Liver (tissue), 9 donors: ENCODE data around the gene EIF4G3. TPM values are rescaled to one million over a fixed set of nuclear protein-coding genes. Genes with fewer than 3 reads are reported as not detected.

ENCODE experiments used
- DNase-seq: peaks from one replicate; pipeline ENCODE4 v3.0.0-alpha.2; 2017; ENCODE audit warnings: low spot score
- H3K27ac ChIP-seq, 2 donors: one replicate each; pipeline ENCODE4 v1.7.0; 2013; ENCODE audit warnings: inconsistent platforms in 2 of 2, low read length in 2 of 2, control low read depth in 1 of 2, low read depth in 1 of 2, mild to moderate bottlenecking in 1 of 2
- H3K27me3 ChIP-seq, 4 donors: one replicate each; pipeline versions ENCODE4 v1.6.1 to v1.7.0; 2013; ENCODE audit warnings: low read length in 3 of 4, inconsistent platforms in 1 of 4, mild to moderate bottlenecking in 1 of 4, moderate library complexity in 1 of 4; ENCODE audit not compliant: control insufficient read depth in 4 of 4, insufficient read depth in 4 of 4
- H3K36me3 ChIP-seq, 4 donors: one replicate each; pipeline versions ENCODE4 v1.6.1 to v1.7.0; 2013; ENCODE audit warnings: low read length in 3 of 4, mild to moderate bottlenecking in 3 of 4, low read depth in 1 of 4, moderate library complexity in 1 of 4; ENCODE audit not compliant: control insufficient read depth in 4 of 4, insufficient read depth in 3 of 4
- H3K4me1 ChIP-seq, 4 donors: one replicate each; pipeline versions ENCODE4 v1.6.1 to v1.7.0; 2013; ENCODE audit warnings: low read length in 3 of 4, mild to moderate bottlenecking in 3 of 4, moderate library complexity in 1 of 4; ENCODE audit not compliant: control insufficient read depth in 4 of 4, insufficient read depth in 4 of 4
- H3K4me3 ChIP-seq, 3 donors: one replicate each; pipeline versions ENCODE4 v1.6.1 to v1.7.0; 2013; ENCODE audit warnings: low read length in 3 of 3, control low read depth in 1 of 3, low read depth in 1 of 3, mild to moderate bottlenecking in 1 of 3
- H3K9ac ChIP-seq, 2 donors: one replicate each; pipeline ENCODE4 v1.7.0; 2013; ENCODE audit warnings: low read length in 2 of 2, mild to moderate bottlenecking in 2 of 2, moderate library complexity in 2 of 2, control low read depth in 1 of 2, low read depth in 1 of 2
- H3K9me3 ChIP-seq, 4 donors: one replicate each; pipeline versions ENCODE4 v1.6.1 to v1.7.0; 2013; ENCODE audit warnings: low read length in 3 of 4; ENCODE audit not compliant: control insufficient read depth in 4 of 4
- EGR1 ChIP-seq, 2 donors: IDR thresholded peaks; 2 replicates each; pipeline ENCODE4 v1.6.1; 2016 to 2018; ENCODE audit warnings: antibody characterized with exemption in 2 of 2, low read depth in 2 of 2
- FOXA1 ChIP-seq: IDR thresholded peaks from 2 replicates; pipeline ENCODE4 v1.6.1; 2016; ENCODE audit warnings: antibody characterized with exemption
- FOXA2 ChIP-seq: IDR thresholded peaks from 2 replicates; pipeline ENCODE4 v1.6.1; 2016; ENCODE audit warnings: antibody characterized with exemption
- GABPA ChIP-seq, 2 donors: IDR thresholded peaks in 1 of 2; conservative IDR thresholded peaks in 1 of 2; 2 replicates each; pipeline ENCODE4 v1.6.1; 2016; ENCODE audit warnings: antibody characterized with exemption in 2 of 2, mild to moderate bottlenecking in 1 of 2, moderate library complexity in 1 of 2
- HNF4A ChIP-seq, 2 donors: conservative IDR thresholded peaks; 2 replicates each; pipeline ENCODE4 v1.6.1; 2016; ENCODE audit warnings: antibody characterized with exemption in 2 of 2, mild to moderate bottlenecking in 2 of 2
- HNF4G ChIP-seq: IDR thresholded peaks from 2 replicates; pipeline ENCODE4 v1.6.1; 2016; ENCODE audit warnings: antibody characterized with exemption
- JUND ChIP-seq, 2 donors: IDR thresholded peaks; 2 replicates each; pipeline ENCODE4 v1.6.1; 2016; ENCODE audit warnings: antibody characterized with exemption in 2 of 2
- NR2F2 ChIP-seq: IDR thresholded peaks from 2 replicates; pipeline ENCODE4 v1.6.1; 2016; ENCODE audit warnings: antibody characterized with exemption
- RAD21 ChIP-seq, 2 donors: IDR thresholded peaks; 2 replicates each; pipeline ENCODE4 v1.6.1; 2016; ENCODE audit warnings: antibody characterized with exemption in 2 of 2, mild to moderate bottlenecking in 2 of 2
- RXRA ChIP-seq, 2 donors: IDR thresholded peaks; 2 replicates each; pipeline ENCODE4 v1.6.1; 2017 to 2018; ENCODE audit warnings: antibody characterized with exemption in 2 of 2, mild to moderate bottlenecking in 1 of 2
- SP1 ChIP-seq: IDR thresholded peaks from 2 replicates; pipeline ENCODE4 v1.6.1; 2018; ENCODE audit warnings: antibody characterized with exemption, mild to moderate bottlenecking
- TAF1 ChIP-seq: conservative IDR thresholded peaks from 2 replicates; pipeline ENCODE4 v1.6.1; 2016; ENCODE audit warnings: antibody characterized with exemption, mild to moderate bottlenecking
- YY1 ChIP-seq: IDR thresholded peaks from 2 replicates; pipeline ENCODE4 v1.6.1; 2016; ENCODE audit warnings: antibody characterized with exemption, mild to moderate bottlenecking
- WGBS: extraction: QIAGEN DNeasy Blood & Tissue Kit; methylation state at CpG from one replicate; pipeline ENCODE4 v1.1.7; 2013; 5-methylcytosine and 5-hydroxymethylcytosine counted together
- polyA plus RNA-seq, 2 donors: library from polyadenylated mRNA; stranded (reverse) in 1 of 2; unstranded in 1 of 2; fragments of 200-250 nt in 1 of 2; fragments of >200 nt in 1 of 2; fragmentation: Nextera tagmentation in 1 of 2; extraction: Ambion mirVana in 1 of 2; gene quantifications; one replicate each; pipeline versions ENCODE4 v1.2.1 to v1.2.3, GENCODE V29; 2013 to 2015
- total RNA-seq, 2 donors: library from RNA; depleted of rRNA; stranded (reverse); fragments of >200 nt; gene quantifications; one replicate each; pipeline ENCODE4 v1.2.3, GENCODE V29; 2014
- TF ChIP-seq, protein P1 (sequence below): IDR thresholded peaks from 2 replicates; pipeline ENCODE4 v1.6.1; 2016; ENCODE audit warnings: antibody characterized with exemption
- TF ChIP-seq, protein P2 (sequence below): IDR thresholded peaks from 2 replicates; pipeline ENCODE4 v1.6.1; 2016; ENCODE audit warnings: antibody characterized with exemption
- TF ChIP-seq, protein P3 (sequence below): fragments of 150-350 bp; IDR thresholded peaks from 2 replicates; pipeline ENCODE4 v1.5.1; 2017; ENCODE audit warnings: improper control_type of control experiment, low read depth, low read length; ENCODE audit not compliant: missing input control
- TF ChIP-seq, protein P4 (sequence below): IDR thresholded peaks from 2 replicates; pipeline ENCODE4 v1.6.1; 2016; ENCODE audit warnings: antibody characterized with exemption, mild to moderate bottlenecking
- TF ChIP-seq, protein P5 (sequence below): IDR thresholded peaks from 2 replicates; pipeline ENCODE4 v1.6.1; 2016; ENCODE audit warnings: antibody characterized with exemption
- donor health status: healthy.
- donor health status: healthy.
- donor health status: healthy.
- donor health status: healthy.
- donor health status: healthy.

EIF4G3 gene
- total and polyA plus RNA-seq, 4 donors: 7.6 to 22.8 (median 11.7) TPM

DNA sequence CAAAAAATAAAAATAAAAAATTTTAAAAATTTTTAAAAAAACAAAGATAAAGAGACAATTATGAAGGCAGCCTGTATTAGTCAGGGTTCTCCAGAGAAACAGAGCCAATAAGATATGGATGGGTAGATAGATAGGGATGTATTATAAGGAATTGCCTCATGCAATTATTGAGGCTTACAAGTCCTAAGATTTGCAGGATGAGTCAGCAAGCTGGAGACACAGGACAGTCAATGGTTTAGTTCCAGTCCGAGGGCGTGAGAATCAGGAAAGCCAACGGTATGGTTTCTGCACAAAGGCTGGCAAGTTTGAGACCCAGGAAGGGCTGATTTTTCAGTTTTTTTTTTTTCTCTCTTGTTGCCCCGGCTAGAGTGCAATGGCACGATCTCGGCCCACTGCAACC lies 24.1 kb upstream of the EIF4G3 start:
- TF ChIP-seq HNF4A (conservative IDR thresholded peaks at IDR 0.05) (no peak), RAD21 (IDR thresholded peaks at IDR 0.05) (no peak), RXRA (IDR thresholded peaks at IDR 0.05) (no peak), FOXA2 (no peak), FOXA1 (no peak), HNF4G (no peak), GABPA (IDR thresholded peaks at IDR 0.05 in 1 of 2, conservative IDR thresholded peaks at IDR 0.05 in 1 of 2) (no peak), NR2F2 (no peak), TAF1 (no peak)
- TF ChIP-seq, protein P1, sequence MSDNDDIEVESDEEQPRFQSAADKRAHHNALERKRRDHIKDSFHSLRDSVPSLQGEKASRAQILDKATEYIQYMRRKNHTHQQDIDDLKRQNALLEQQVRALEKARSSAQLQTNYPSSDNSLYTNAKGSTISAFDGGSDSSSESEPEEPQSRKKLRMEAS: no peak
- TF ChIP-seq, protein P2, sequence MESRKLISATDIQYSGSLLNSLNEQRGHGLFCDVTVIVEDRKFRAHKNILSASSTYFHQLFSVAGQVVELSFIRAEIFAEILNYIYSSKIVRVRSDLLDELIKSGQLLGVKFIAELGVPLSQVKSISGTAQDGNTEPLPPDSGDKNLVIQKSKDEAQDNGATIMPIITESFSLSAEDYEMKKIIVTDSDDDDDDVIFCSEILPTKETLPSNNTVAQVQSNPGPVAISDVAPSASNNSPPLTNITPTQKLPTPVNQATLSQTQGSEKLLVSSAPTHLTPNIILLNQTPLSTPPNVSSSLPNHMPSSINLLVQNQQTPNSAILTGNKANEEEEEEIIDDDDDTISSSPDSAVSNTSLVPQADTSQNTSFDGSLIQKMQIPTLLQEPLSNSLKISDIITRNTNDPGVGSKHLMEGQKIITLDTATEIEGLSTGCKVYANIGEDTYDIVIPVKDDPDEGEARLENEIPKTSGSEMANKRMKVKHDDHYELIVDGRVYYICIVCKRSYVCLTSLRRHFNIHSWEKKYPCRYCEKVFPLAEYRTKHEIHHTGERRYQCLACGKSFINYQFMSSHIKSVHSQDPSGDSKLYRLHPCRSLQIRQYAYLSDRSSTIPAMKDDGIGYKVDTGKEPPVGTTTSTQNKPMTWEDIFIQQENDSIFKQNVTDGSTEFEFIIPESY: no peak
- TF ChIP-seq, protein P3, sequence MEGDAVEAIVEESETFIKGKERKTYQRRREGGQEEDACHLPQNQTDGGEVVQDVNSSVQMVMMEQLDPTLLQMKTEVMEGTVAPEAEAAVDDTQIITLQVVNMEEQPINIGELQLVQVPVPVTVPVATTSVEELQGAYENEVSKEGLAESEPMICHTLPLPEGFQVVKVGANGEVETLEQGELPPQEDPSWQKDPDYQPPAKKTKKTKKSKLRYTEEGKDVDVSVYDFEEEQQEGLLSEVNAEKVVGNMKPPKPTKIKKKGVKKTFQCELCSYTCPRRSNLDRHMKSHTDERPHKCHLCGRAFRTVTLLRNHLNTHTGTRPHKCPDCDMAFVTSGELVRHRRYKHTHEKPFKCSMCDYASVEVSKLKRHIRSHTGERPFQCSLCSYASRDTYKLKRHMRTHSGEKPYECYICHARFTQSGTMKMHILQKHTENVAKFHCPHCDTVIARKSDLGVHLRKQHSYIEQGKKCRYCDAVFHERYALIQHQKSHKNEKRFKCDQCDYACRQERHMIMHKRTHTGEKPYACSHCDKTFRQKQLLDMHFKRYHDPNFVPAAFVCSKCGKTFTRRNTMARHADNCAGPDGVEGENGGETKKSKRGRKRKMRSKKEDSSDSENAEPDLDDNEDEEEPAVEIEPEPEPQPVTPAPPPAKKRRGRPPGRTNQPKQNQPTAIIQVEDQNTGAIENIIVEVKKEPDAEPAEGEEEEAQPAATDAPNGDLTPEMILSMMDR: no peak
- H3K9ac ChIP-seq: no peak overlapping the region
- no peak for DNase-seq
- H3K9me3 ChIP-seq: no peaks in the 10 kb centered on the region
- H3K36me3 ChIP-seq: no peaks in the 10 kb centered on the region
- no peak overlapping the region for H3K27ac ChIP-seq
- H3K4me1 ChIP-seq: peaks cover 0 to 3% (median 0%) of the 10 kb centered on the region in 4 donors
- no peak overlapping the region for H3K4me3 ChIP-seq
- WGBS: 94% methylated on average over 6 of the region's 6 CpGs
- no peaks in the 10 kb centered on the region for H3K27me3 ChIP-seq

DNA sequence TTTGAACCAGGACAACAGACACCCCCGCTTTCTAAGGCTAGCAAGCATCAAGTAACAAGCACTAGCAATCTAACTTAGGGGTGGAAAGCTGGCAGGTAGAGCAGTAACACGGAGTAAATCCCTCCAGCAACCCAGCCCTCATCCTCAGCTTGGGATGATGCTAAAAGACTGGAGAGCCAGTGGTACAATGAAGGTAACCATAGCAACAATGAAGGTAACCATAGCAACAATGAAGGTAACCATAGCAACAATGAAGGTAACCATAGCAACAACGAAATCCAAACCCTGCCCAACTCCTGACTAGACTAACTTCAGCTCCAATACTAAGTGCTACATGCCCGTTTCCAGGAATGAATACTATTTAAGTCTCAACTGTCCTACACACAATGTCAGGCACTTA lies 22.2 kb upstream of the EIF4G3 start:
- TF ChIP-seq RAD21 (IDR thresholded peaks at IDR 0.05) (no peak), FOXA1 (no peak), EGR1 (IDR thresholded peaks at IDR 0.05; ENCODE audit: low read depth in 2 of 2) (no peak), JUND (IDR thresholded peaks at IDR 0.05) (no peak), RXRA (IDR thresholded peaks at IDR 0.05) (no peak), TAF1 (no peak), GABPA (IDR thresholded peaks at IDR 0.05 in 1 of 2, conservative IDR thresholded peaks at IDR 0.05 in 1 of 2) (no peak), YY1 (no peak), HNF4A (conservative IDR thresholded peaks at IDR 0.05) (no peak), SP1 (no peak), HNF4G (no peak)
- TF ChIP-seq, protein P4, sequence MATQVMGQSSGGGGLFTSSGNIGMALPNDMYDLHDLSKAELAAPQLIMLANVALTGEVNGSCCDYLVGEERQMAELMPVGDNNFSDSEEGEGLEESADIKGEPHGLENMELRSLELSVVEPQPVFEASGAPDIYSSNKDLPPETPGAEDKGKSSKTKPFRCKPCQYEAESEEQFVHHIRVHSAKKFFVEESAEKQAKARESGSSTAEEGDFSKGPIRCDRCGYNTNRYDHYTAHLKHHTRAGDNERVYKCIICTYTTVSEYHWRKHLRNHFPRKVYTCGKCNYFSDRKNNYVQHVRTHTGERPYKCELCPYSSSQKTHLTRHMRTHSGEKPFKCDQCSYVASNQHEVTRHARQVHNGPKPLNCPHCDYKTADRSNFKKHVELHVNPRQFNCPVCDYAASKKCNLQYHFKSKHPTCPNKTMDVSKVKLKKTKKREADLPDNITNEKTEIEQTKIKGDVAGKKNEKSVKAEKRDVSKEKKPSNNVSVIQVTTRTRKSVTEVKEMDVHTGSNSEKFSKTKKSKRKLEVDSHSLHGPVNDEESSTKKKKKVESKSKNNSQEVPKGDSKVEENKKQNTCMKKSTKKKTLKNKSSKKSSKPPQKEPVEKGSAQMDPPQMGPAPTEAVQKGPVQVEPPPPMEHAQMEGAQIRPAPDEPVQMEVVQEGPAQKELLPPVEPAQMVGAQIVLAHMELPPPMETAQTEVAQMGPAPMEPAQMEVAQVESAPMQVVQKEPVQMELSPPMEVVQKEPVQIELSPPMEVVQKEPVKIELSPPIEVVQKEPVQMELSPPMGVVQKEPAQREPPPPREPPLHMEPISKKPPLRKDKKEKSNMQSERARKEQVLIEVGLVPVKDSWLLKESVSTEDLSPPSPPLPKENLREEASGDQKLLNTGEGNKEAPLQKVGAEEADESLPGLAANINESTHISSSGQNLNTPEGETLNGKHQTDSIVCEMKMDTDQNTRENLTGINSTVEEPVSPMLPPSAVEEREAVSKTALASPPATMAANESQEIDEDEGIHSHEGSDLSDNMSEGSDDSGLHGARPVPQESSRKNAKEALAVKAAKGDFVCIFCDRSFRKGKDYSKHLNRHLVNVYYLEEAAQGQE: no peak
- TF ChIP-seq, protein P5, sequence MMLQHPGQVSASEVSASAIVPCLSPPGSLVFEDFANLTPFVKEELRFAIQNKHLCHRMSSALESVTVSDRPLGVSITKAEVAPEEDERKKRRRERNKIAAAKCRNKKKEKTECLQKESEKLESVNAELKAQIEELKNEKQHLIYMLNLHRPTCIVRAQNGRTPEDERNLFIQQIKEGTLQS: no peak
- TF ChIP-seq, protein P1: no peak
- Histone ChIP-seq H3K4me1 (no peaks in the 10 kb centered on the region), H3K4me3 (no peak overlapping the region), H3K9ac (no peak overlapping the region), H3K27ac (no peak overlapping the region), H3K9me3 (no peaks in the 10 kb centered on the region), H3K36me3 (no peaks in the 10 kb centered on the region), H3K27me3 (no peaks in the 10 kb centered on the region)
- DNase-seq: no peak
- 75% methylated on average over 4 of the region's 4 CpGs for WGBS
